ENCODE data around the gene FOXJ1.

Gene FOXJ1

GRCh38 chr17:76160896-76161528 is 20.0 kb upstream of the FOXJ1 start:
- no peak for DNase-seq

- no peak for DNase-seq
Measured at GRCh38 chr17:76159157-76159556, 18.1 kb upstream of the FOXJ1 start.

GRCh38 chr17:76157759-76158158 is 16.7 kb upstream of the FOXJ1 start:
- no peak for DNase-seq

DNA sequence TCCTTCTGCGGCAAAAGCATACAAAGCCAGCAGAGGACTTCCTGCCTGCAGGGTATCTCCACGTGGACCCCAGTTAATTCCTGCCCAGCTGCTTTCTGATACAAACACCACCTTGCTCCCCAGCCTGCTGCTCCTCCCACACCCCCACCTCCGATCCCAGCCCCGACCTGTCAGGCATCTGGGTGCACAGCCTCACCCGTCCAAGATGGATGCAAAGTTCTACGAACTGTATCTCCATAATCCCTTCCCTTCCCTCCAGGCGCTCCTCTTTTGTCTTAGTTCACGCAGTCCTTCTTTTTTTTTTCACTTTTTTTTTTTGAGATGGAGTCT is 15.6 kb upstream of the FOXJ1 start:
- DNase-seq, result no peak

DNA sequence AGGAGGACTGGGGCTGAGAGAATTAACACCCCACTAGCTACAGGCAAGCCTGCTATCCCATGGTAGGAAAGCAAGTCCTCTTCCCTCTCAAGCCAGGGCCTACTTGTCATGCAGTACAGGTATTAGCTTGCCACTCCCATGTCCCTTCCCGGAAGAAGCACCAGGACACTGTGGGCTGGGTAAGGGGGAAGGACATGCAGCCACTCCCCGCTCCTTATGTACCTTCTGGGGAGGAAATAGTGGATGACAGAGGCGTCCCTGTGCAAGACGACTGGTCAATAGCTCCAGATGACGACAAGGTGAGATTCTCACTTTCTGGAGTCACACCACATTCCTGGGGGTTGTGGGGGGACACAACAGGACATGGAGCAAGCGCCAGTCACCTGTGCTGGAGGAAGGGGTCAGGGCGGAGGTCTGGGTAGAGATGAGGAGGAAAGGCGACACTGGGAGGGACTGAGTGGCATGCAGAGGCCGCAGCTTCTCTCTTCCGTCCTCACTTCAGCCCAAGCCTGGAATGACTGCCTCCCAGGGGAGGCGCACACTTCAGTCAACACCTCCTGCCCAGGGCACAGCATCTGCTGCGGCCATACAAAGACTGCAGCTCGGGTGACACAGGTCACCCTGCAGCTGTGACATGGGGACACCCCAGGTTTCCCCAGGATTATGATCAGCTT is 15.1 kb upstream of the FOXJ1 start:
- no peak for DNase-seq

GRCh38 chr17:76154936-76155845 is 14.1 kb upstream of the FOXJ1 start:
- no peak for DNase-seq

DNA sequence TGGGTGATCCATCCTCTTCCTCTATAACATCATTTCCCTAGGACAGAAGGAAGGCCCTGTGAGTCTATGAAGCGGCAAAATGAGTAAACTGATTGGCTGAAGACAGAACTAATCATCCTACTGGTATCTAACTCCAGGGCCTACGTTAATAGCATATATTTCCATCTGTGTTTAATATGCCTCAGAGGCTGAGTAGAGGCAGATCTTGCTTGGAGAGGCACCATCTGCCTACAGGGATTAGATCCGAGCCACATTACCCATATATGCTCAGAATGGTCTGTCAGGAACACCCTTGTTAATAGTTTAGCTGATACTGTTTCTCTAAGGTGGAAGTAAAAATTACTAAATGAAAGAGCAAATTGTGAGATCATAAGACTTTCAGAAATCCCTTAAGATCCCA is 13.2 kb upstream of the FOXJ1 start:
- no peak for DNase-seq

- no peak for DNase-seq
Measured at GRCh38 chr17:76153640-76154039, 12.6 kb upstream of the FOXJ1 start.

DNA sequence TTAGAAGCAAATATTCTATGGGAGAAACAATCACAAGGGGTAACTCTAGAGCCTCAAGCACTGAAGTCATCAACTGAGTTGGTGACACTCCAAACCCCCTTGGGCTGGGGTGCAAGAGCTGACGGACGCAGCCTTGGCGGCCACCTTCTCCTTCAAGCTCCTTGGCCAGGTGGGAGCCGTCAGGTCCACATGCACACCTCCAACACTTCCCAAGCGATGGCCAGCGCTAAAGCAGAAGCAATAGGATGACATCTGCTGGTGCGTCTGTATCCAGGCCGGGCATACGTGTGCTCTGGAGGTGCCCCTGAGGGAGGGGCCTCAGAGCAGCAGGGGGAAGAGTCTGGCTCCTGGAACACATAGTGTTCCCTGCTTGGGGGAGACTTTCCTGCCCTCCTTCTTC is 12.2 kb upstream of the FOXJ1 start:
- no peak for DNase-seq

DNA sequence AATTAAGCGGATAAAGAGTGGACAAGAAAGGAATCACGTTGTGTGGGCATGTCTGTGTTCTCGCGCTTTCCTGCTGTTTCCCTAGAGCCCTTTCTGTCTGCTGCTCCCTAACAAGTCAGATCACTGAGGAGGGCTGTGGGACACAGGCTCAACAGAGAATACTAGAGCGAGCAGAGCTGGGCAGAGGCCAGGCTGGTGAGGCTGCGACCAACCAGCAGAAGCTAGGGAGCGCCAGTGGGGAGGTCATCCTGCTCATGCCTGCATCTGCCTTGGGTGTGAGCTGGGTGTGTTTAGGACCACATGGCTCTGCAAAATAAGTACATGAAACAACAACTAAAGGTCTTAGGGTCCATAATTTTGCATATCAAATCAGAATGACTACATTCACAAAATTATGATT is 11.5 kb upstream of the FOXJ1 start:
- DNase-seq, result no peak

GRCh38 chr17:76151896-76152454 is 10.9 kb upstream of the FOXJ1 start:
- DNase-seq, result no peak

DNA sequence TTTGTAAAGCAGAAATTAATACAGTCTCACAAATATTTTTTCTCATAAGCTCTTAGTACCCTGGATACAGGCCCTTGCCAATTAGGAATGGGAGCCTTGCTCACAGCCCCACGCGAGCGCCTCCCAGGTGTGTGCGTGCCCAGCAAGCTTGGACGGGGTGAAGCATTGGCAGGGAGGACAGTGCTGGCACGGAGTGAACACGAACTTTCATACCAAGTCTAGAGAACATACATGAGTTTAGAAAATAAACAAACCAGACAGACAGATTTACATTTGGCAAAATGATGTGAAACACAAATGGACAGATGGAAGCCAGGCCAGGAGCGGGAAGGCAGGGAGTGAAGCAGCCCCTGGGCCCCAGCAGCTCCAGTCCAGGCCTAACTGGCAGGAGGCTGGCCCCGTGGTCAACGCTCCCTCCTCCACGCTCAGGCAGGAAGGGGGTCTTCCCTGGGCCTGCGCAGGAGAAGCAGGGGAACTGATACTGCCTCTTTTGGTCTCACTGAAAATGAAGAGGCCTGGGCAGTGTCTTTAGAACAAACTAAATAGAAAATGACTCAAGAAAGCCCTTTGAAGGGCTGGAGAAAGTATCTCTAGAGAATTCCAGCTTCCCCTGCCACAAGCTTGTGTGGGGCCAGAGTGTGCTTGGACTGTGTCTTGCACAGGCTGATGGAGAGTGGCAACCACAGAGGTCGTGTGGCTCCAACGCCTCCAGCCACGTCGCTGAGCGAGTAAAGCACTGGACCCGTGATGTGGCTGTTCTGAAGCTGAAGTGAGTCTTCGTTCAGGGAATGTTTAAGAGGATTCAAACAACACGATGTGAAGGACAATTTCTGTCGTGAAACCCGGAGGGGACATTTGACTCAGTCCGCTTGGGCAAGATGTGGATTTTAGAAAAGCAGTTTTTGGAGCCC is 9.9 kb upstream of the FOXJ1 start:
- no peak for DNase-seq

GRCh38 chr17:76149214-76149613 is 8.2 kb upstream of the FOXJ1 start:
- DNase-seq, result no peak

GRCh38 chr17:76148015-76148326 is 6.9 kb upstream of the FOXJ1 start:
- no peak for DNase-seq

DNA sequence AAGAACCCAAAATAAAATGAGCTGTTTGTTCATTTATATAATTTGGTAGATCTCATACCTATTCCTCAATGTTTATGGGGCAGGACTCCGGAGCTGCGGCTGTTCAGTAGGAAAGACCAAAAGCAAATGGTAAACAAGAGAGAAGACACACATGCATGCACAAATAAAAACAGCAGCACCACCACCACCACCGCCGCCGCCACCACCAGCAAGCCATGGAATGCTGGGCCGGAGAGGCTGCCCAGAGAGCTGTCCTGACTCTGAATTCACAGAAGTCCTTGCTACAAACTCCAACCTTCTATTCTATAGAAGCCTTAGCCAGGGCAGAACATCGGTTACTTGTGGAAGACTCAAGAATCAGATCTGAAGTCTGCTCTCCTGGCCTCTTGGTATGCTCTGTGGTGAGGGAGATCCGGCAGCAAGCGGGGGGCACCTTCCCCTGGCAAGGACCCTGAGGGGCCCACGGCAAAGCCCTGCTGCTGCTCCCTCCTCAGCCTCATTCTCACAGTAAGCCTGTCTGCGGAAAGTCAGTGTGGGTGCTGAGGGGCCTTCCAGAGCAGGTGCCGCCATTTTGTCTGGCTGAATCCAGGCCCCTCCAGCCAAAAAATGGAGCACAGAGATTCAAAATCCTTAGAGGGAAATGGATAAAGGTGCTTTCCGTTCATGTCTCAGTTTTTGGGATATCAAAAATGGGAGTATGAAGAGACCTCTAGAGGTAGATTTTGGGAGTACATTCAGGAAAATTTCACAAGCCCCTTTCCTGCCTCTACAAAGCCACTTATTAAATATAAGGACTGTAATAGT is 6.4 kb upstream of the FOXJ1 start:
- DNase-seq, result no peak

GRCh38 chr17:76146053-76146851 is 5.2 kb upstream of the FOXJ1 start:
- DNase-seq, result no peak

GRCh38 chr17:76145231-76146052 is 4.4 kb upstream of the FOXJ1 start:
- DNase-seq, result peak; percentile 60

- DNase-seq, result no peak
Measured at GRCh38 chr17:76142585-76143041, 1.6 kb upstream of the FOXJ1 start.

GRCh38 chr17:76142039-76142584 is 1.1 kb upstream of the FOXJ1 start:
- DNase-seq, result no peak

Data from stimulated activated CD4-positive, alpha-beta T cell treated with anti-CD3 and anti-CD28 coated beads, Interleukin-15, amount 100 ng/mL, for 24 hours (primary cell).